Stimulated activated CD4-positive, alpha-beta T cell treated with anti-CD3 and anti-CD28 coated beads, Interleukin-12 subunit alpha, Interleukin-12 subunit beta, amount 100 ng/mL, for 24 hours (primary cell): Measurements from ENCODE around the gene GBF1.

Experiments
- DNase-seq, 2 experiments: peaks; one replicate each; pipeline ENCODE4 v3.0.0-alpha.2; 2020; ENCODE audit warnings: low read depth in 2 of 2

The GBF1 gene

DNA sequence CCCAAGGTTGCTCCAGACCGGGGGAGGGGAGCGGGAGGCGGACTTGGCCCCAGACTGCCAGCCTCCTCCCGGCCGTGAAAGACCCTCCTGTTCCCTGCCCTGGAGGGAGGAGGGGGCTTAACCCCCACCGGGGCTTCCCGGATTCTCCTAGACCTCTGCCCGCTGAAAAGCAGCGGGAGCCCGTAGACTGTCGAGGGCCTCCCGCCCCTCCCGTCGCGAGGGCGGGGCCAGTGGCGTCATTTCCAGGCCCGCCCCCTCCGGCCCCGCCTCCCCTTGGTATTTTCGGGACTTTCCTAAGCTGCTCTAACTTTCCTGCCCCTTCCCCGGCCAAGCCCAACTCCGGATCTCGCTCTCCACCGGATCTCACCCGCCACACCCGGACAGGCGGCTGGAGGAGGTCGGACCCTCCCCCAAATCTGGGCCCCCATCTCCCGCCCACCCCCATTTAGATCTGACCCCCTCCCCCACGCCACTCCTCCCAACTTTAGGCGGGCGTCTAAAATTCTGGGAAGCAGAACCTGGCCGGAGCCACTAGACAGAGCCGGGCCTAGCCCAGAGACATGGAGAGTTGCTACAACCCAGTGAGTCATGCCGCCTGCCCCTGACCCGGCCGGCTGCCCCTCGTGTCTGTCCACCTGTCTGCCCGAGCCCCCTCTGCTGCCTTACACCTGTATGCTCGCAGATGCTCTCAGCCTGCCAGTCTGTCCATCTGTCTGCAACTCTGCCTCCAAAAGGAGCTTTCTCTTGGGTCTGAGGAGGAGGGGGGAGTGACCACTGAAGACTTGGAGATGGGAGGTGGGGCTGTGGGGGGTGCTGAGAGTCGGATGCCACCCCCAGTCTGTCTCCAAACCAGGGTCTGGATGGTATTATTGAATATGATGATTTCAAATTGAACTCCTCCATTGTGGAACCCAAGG, 150.3 kb downstream of the GBF1 start, which contains the start of gene NFKB2:
TSS of gene NFKB2 (plus strand) at position 306 of the 917 bp plus-strand sequence. CDS start at position 561, 255 bp downstream.
- DNase-seq, result peak; percentile 79 to 87

DNA sequence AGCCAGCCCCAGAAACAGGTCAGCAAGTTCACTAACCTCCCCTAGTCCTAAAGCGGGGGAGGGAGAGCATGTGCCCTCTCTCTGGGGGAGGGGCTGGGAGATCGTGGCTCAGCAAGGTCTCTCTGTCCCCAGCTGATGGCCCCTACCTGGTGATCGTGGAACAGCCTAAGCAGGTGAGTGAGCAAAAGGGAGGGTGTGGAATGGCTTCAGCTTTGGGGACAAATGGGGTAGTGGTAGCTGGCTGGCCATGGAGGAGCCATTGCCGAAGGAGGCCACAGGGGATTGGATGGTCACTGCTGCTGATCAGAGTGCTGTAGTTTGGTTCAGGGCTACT, 151.0 kb downstream of the GBF1 start:
- no peak for DNase-seq

DNA sequence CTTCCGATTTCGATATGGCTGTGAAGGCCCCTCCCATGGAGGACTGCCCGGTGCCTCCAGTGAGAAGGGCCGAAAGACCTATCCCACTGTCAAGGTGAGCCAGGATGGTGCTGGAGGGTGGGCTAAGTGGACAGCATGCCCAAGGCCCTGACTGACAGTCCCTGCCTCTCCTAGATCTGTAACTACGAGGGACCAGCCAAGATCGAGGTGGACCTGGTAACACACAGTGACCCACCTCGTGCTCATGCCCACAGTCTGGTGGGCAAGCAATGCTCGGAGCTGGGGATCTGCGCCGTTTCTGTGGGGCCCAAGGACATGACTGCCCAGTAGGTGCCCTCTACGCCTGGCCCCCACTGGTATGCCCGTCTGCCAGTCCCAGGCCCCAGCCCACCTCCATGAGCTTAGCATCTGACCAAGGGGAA, 151.4 kb downstream of the GBF1 start:
- no peak for DNase-seq

DNA sequence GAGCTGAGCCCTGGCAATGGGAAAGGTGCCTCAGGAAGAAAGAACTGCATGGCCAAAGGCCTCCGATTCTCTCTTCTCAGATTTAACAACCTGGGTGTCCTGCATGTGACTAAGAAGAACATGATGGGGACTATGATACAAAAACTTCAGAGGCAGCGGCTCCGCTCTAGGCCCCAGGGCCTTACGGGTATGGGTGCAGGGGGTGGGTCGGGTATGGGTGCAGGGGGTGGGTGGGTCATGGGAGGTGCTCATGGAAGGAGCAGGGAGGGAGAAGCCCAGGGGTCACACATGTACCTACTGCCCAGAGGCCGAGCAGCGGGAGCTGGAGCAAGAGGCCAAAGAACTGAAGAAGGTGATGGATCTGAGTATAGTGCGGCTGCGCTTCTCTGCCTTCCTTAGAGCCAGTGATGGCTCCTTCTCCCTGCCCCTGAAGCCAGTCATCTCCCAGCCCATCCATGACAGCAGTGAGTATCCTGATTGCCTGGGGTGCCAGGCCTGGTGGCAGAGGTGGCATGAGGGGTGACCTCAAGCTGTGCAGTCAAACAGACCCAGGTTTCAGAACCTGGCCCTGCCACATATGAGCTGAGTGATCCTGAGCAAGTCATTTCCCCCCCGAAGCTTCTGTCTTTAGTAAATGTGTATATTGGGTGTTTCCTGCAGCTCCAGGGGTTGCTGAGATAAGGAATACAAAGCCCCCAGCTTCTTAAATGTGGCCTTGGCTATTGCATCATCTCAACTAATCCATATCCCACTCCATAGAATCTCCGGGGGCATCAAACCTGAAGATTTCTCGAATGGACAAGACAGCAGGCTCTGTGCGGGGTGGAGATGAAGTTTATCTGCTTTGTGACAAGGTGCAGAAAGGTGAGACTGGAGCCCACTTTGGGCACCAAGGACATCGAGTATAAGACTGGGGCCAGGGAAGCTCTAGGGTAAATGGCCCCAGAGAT, 152.2 kb downstream of the GBF1 start:
- no peak for DNase-seq

DNA sequence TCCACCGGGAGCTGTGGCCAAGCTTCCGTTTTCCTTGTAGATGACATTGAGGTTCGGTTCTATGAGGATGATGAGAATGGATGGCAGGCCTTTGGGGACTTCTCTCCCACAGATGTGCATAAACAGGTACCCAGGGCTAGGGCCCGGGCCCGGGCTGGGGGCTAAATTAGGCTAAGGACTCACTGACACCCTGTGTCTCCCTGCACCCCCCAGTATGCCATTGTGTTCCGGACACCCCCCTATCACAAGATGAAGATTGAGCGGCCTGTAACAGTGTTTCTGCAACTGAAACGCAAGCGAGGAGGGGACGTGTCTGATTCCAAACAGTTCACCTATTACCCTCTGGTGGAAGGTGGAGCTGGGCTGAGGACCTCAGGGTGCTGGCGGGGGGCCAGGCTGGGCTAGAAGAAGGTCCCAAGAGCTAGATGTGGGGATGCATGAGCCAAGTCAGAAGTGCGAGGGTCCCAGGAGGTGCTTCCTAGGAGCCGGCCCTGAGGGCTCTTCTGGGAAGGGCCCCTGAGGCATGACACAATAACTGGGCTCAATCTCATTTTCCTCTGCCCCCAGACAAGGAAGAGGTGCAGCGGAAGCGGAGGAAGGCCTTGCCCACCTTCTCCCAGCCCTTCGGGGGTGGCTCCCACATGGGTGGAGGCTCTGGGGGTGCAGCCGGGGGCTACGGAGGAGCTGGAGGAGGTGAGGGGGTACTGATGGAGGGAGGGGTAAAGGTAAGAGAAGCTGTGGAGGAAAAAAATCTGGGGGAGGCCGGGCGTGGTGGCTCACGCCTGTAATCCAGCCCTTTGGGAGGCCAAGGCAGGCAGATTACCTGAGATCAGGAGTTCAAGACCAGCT, 153.1 kb downstream of the GBF1 start:
- no peak for DNase-seq

DNA sequence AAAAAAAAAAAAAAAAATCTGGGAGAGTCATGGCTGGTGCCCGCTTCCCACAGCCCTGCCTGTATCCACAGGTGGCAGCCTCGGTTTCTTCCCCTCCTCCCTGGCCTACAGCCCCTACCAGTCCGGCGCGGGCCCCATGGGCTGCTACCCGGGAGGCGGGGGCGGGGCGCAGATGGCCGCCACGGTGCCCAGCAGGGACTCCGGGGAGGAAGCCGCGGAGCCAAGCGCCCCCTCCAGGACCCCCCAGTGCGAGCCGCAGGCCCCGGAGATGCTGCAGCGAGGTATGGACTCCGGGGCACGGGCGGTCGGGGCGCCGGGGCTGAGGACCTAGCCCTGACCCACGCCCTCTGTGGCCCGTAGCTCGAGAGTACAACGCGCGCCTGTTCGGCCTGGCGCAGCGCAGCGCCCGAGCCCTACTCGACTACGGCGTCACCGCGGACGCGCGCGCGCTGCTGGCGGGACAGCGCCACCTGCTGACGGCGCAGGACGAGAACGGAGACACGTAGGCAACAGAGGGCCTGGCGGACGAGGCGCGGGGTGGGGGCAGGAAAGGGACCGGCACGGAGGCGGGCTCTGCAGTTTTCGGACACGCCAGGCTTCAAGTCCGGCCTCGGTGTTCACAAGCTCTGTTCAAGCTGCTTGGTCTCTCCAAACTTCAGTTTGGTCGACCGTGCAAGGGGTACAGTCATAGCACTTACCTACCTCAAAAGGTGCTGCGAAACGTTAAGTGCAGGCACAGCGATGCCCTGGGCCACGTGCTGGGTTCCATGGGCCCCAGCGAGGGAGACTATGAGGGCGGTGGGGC, 154.1 kb downstream of the GBF1 start:
- peak; percentile 73 to 82 for DNase-seq

DNA sequence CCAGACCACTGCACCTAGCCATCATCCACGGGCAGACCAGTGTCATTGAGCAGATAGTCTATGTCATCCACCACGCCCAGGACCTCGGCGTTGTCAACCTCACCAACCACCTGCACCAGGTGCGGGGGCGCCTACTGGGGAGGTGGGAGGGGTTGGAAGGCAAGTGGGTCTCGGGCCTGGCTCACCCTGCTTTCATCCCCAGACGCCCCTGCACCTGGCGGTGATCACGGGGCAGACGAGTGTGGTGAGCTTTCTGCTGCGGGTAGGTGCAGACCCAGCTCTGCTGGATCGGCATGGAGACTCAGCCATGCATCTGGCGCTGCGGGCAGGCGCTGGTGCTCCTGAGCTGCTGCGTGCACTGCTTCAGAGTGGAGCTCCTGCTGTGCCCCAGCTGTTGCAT, 154.7 kb downstream of the GBF1 start:
- DNase-seq, result no peak

DNA sequence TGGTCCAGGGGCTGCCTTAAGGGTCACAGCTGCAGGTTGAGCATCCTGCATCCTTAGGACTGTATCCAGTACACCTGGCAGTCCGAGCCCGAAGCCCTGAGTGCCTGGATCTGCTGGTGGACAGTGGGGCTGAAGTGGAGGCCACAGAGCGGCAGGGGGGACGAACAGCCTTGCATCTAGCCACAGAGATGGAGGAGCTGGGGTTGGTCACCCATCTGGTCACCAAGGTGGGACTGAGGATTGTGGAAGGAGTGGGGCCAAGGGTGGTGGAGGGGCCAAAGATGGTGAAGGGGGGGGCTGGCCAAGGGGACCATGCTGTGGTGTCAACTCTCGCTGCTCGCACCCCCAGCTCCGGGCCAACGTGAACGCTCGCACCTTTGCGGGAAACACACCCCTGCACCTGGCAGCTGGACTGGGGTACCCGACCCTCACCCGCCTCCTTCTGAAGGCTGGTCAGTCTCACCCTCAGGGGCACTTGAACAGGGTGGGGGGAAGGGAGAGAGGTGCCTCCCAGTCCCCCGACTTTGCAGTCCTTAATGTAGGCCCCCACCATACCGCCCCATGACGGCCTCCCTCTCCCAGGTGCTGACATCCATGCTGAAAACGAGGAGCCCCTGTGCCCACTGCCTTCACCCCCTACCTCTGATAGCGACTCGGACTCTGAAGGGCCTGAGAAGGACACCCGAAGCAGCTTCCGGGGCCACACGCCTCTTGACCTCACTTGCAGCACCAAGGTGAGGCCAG, 155.4 kb downstream of the GBF1 start:
- DNase-seq, result no peak

DNA sequence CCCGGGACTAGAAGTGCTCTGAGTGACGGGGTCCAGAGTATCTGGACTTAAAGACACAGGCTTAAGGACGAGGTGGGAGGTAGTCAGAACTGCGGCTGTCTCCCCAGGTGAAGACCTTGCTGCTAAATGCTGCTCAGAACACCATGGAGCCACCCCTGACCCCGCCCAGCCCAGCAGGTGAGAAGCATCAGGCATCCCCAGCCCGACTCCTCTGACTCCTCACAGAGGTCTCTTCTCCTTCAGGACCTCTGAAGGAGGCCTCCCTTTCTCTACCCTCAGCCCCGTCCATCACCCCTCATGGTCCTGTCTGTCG, 156.0 kb downstream of the GBF1 start:
- no peak for DNase-seq

DNA sequence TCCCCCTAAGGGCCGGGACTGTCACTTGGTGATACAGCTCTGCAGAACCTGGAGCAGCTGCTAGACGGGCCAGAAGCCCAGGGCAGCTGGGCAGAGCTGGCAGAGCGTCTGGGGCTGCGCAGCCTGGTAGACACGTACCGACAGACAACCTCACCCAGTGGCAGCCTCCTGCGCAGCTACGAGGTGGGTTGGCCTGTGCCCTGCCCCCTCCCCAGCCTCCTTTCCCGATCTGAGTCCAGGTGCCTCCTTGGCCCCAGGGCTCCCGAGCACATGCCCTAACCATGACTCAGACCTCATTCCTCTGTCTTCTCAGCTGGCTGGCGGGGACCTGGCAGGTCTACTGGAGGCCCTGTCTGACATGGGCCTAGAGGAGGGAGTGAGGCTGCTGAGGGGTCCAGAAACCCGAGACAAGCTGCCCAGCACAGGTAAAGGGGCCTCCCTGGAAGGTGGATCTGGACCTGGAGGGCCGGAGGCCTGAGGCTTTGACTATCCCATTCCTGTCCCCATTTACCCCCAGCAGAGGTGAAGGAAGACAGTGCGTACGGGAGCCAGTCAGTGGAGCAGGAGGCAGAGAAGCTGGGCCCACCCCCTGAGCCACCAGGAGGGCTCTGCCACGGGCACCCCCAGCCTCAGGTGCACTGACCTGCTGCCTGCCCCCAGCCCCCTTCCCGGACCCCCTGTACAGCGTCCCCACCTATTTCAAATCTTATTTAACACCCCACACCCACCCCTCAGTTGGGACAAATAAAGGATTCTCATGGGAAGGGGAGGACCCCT, 156.6 kb downstream of the GBF1 start:
- DNase-seq, result no peak

DNA sequence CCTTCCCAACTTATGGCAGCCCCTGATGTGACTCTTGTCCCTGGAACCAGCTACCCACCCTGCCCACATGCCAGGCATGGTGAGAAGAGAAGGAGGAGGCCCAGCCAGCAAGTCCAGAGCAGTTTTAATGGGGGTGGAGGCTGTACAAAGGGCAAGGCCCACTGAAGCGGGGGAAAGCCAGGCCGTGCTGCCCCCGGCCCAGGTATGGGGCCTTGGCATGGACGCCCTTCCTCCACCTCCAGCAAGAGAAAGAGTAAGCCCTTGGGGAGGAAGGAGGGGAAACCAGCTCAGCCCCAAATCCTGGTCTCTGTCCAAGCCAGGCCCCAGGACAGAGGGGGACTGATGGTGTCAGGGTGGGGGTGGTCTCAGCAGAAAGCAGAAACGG, 157.2 kb downstream of the GBF1 start:
- no peak for DNase-seq

DNA sequence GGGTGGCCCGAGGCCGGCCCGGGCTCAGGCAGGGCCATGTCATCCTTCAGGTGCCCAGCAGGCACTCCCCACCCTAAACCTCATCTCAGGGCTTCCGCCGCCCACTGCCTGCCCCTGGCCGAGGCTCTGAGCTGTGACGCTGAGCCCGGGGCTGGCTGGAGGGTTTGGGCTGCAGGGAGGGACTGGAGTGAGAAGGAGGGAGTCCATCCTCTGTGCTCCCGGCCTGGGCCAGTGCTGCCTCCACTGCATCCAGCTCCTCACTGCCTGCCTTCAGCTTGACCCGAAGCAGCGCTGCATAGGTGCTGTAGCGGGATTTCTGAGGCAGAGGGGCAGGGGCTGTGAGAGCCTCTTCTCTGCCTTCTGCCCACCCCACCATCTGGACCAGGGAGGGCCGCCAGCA, 157.8 kb downstream of the GBF1 start:
- no peak for DNase-seq

DNA sequence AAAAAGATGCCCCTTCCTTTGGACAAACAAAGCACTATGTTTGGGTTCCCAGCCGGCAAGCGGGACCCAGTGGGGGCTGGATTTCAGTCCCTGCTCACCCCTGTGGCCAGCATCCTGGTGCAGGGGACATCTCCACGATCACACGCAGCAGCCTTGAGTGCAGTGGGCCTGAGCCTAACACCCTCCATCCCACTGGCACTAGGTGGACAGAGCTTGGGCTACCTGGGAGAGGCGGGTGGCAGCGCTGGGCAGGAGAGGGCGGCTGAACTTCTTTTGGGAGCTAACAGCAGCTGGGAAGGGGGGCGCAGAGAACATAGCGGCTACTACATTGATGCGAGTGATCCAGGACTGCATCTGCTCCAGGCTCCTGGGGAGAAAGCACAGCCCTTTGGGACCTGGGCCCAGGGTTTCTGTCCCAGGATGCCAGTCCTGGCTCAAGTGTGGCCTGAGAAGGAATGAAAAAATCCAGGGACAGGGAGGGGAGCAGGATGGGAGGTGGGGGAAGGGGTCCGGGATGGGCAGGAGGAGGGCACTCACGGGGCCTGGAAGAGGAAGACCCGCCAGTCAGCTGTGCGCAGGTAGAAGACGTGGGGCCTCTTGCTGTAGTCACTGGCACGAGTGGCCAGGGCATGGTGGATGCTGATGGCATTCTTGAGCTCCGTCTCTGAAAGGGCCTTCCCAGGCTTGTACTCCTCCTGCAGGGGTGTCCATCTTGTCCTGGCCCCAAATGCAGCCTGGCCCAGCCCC, 159.2 kb downstream of the GBF1 start:
- DNase-seq, result no peak

DNA sequence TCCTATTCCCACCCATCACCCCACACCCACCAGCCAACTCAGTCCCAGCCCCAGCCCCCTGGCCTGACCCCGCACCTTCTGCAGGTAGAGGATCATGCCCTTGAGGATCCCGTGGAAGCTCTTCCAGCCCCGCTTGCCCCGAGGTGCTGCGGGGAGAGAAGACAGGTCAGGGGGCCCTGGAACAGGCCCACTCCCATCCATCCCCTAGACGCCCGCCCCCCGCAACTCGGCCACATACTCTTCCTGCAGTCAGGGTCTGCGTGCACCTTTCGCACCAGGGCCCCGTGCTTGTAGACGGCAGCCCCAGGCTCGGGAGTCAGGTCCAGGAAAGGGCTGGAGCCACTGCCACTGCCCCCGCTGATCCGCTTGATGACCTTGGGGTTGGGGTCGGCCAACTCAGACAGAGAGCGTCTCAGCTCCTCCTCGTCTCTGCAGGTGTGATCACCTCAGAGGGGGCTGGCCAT, 159.8 kb downstream of the GBF1 start:
- DNase-seq, result no peak

DNA sequence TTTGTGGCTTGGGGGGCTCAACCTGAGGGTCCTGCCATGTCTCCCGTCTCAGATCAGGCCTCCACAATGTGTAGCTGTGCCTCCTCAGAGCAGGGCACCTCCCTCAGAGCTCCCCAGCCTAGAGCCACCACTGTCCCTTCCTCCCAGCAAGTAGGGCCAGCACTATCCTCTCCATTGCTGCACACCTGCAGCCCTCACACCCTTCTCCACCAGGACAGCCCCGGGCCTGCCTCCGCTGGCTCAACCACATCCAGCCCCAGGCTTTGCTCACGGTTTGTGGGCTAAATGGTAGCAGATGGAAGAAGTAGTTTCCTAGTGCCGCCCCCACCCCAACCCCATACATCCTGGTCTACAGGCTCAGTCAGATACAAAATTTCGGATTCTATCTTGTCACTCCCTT, 160.3 kb downstream of the GBF1 start:
- no peak for DNase-seq

DNA sequence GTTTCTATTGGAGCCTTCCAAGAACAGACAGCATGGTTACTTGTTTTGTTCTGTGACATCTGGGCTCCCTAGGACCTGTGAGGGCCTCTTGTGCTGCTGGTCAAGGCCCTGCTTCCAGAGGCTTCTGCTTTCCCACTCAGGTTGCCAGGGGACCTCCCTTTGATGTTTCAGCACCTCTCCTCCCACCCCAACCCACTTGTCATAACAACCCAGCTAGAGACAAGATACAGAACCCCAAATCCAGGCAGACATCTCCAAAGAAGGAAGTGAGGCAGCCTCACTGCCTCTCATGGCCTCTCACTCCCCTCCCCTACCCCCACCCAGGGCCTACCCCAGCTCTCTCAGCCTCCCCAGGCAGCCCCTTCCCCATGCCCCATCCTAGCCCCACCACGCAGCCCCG, 161.5 kb downstream of the GBF1 start:
- no peak for DNase-seq

DNA sequence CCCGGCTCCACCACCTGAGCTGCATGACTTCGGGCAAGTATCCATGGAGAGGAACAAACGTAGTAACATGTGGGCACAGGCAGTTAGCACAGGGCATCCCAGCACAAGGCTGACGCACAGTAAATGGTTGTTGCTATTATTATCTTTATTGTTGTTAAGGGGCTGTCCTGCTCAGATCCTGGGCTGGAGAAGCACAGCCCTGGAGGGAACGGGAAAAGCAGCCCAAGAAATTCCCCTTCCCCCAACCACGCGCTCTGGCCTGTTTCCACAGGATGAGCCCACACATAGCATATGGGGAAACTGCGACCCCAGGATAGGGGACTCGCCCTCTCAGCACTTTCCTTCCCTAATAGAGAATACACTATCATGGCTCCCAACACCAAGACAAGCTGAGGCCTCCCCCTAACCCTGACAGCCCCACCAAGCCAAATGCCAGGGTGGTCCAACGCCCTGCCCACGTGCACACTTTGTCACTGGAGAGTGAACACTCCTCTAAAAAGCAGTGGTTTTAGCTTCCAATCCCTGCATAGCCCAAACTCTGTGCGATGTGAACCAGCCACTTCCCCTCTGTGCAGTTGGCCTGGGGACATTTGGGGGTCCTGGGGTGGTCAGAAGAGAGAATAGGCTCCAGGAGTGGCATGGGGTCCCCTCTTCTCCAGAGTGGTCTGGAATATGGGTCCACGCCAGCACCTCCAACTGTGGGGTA, 162.2 kb downstream of the GBF1 start:
- DNase-seq, result no peak

DNA sequence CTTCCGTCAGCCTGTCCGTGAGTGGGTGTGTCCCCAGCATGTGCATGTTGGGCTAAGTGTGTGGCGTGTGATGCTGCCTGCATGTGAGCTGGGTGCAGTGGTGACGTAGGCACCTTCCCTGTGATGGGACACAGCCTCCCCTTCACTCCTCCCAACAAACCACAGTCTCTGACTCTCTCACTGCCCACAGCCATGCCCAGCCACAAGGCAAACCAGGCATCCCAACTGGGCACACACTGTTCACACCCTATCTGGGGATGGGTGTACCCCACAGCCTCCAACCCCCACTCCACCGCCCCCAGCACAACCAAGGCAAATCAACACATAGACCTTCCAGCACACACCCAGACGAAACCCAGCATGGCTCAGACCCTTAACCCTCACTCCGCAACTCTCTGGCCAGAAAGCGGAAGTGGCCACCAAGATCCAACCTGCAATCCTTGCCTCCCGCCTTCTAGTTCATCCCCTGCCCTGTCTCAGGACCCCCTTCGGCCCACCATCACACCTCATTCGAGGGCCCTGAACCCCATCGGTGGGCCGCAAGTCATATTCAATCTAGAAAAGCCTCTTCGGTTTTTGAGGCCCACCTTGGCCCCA, 162.9 kb downstream of the GBF1 start:
- DNase-seq, result no peak
